Measurements from ENCODE around the gene AMIGO2. TPM values are rescaled to one million over a fixed set of nuclear protein-coding genes. Genes with fewer than 3 reads are reported as not detected.

AMIGO2 gene
- total RNA-seq, 1 donor from 2014 or later, result 61.7 TPM

- no peak for DNase-seq (ENCODE audit: low spot score)
Measured at GRCh38 chr12:47033789-47034555, 45.8 kb downstream of the AMIGO2 start.

GRCh38 chr12:47033081-47033480, 46.7 kb downstream of the AMIGO2 start:
- no peak for DNase-seq (ENCODE audit: low spot score)

- DNase-seq (ENCODE audit: low spot score), result no peak
Measured at GRCh38 chr12:47032644-47033043, 47.1 kb downstream of the AMIGO2 start.

- DNase-seq (ENCODE audit: low spot score), result no peak
Measured at GRCh38 chr12:47029903-47030302, 49.9 kb downstream of the AMIGO2 start.

- DNase-seq (ENCODE audit: low spot score), result no peak
Measured at GRCh38 chr12:47028981-47029708, 50.6 kb downstream of the AMIGO2 start.

- DNase-seq (ENCODE audit: low spot score), result no peak
Measured at GRCh38 chr12:47028186-47028585, 51.6 kb downstream of the AMIGO2 start.

Other genes with a start within 250 kb of the AMIGO2 start
- 22.1 TPM for gene PCED1B, start 338 bp downstream of the AMIGO2 start, total RNA-seq